IMR-90 (cell line): ENCODE data around the gene MRPS31. TPM values are rescaled to one million over a fixed set of nuclear protein-coding genes. Genes with fewer than 3 reads are reported as not detected.

Experiments used
- ATAC-seq: fragments of 200-7000 bp; cut with Tn5 transposase; 2 replicates; pipeline ENCODE4 v1.9.1; 2020; ENCODE audit warnings: low read depth, mild to moderate bottlenecking, moderate library complexity
- BruUV-seq: library from RNA; stranded (reverse); fragments of 400-500 nt; replicated peaks from 2 replicates; lab custom pipeline; 2021; lab: Mats Ljungman, UMichigan
- CTCF ChIA-PET: fragments of 300-600 bp; formaldehyde crosslinking; extraction: SDS; loops from one replicate; lab custom pipeline; 2021; ENCODE audit warnings: antibody characterized with exemption; lab: Yijun Ruan, JAX
- POLR2A ChIA-PET: fragments of 300-600 bp; sonication (Branson Sonifier 250); formaldehyde crosslinking; loops from one replicate; lab custom pipeline; 2022; ENCODE audit warnings: antibody characterized with exemption; ENCODE audit not compliant: unreplicated experiment; lab: Charles Lee
- DNase-seq: peaks from one replicate; pipeline ENCODE4 v3.0.0; 2013
- H2AFZ ChIP-seq: replicated peaks from 2 replicates; pipeline ENCODE3; 2013; ENCODE audit warnings: low read length, mild to moderate bottlenecking; ENCODE audit not compliant: poor library complexity
- H2AK5ac ChIP-seq: 2 replicates; pipeline ENCODE4 v1.6.1; 2013; ENCODE audit warnings: low read depth, low read length, inconsistent platforms
- H2AK9ac ChIP-seq: replicated peaks from 2 replicates; pipeline ENCODE3; 2013; ENCODE audit warnings: mild to moderate bottlenecking, low read depth, low read length, moderate library complexity; ENCODE audit not compliant: poor library complexity
- H2BK120ac ChIP-seq: 2 replicates; pipeline ENCODE4 v1.6.1; 2013; ENCODE audit warnings: low read depth, low read length, inconsistent platforms
- H2BK15ac ChIP-seq: 3 replicates; pipeline ENCODE4 v1.6.1; 2013; ENCODE audit warnings: low read depth, low read length, inconsistent platforms
- H2BK20ac ChIP-seq: 2 replicates; pipeline ENCODE4 v1.6.1; 2013; ENCODE audit warnings: low read depth, mild to moderate bottlenecking, inconsistent platforms, low read length, moderate library complexity
- H2BK5ac ChIP-seq: 2 replicates; pipeline ENCODE4 v1.6.1; 2013; ENCODE audit warnings: mild to moderate bottlenecking, low read depth, low read length, inconsistent platforms; ENCODE audit not compliant: poor library complexity, severe bottlenecking
- H3K14ac ChIP-seq: replicated peaks from 2 replicates; pipeline ENCODE4 v1.6.1; 2013; ENCODE audit warnings: low read depth, low read length, inconsistent platforms
- H3K18ac ChIP-seq: 2 replicates; pipeline ENCODE4 v1.6.1; 2013; ENCODE audit warnings: low read depth, low read length, control low read depth
- H3K23ac ChIP-seq: 2 replicates; pipeline ENCODE4 v1.6.1; 2013; ENCODE audit warnings: low read depth, low read length, inconsistent platforms
- H3K27ac ChIP-seq: 2 replicates; pipeline ENCODE4 v1.5.1; 2013; ENCODE audit warnings: mild to moderate bottlenecking, control low read depth, low read length; ENCODE audit not compliant: insufficient read depth
- H3K27me3 ChIP-seq: 2 replicates; pipeline ENCODE4 v1.6.1; 2013; ENCODE audit warnings: low read length; ENCODE audit not compliant: control insufficient read depth, insufficient read depth
- H3K36me3 ChIP-seq: 2 replicates; pipeline ENCODE4 v1.6.1; 2013; ENCODE audit warnings: low read length, mixed read lengths; ENCODE audit not compliant: control insufficient read depth, insufficient read depth
- H3K4ac ChIP-seq: 2 replicates; pipeline ENCODE4 v1.6.1; 2013; ENCODE audit warnings: low read depth, low read length, inconsistent platforms
- H3K4me1 ChIP-seq: 2 replicates; pipeline ENCODE4 v1.6.1; 2013; ENCODE audit warnings: low read length, mixed read lengths; ENCODE audit not compliant: control insufficient read depth, insufficient read depth
- H3K4me2 ChIP-seq: 2 replicates; pipeline ENCODE4 v1.6.1; 2013; ENCODE audit warnings: low read depth, mild to moderate bottlenecking, control low read depth, low read length, moderate library complexity
- H3K4me3 ChIP-seq: 2 replicates; pipeline ENCODE4 v1.5.1; 2013; ENCODE audit warnings: low read depth, mild to moderate bottlenecking, control low read depth, low read length, moderate library complexity; ENCODE audit not compliant: insufficient read depth
- H3K56ac ChIP-seq: 2 replicates; pipeline ENCODE4 v1.6.1; 2013; ENCODE audit warnings: low read length, inconsistent platforms; ENCODE audit not compliant: insufficient read depth; ENCODE audit errors: extremely low read depth
- H3K79me1 ChIP-seq, 2 experiments: 2 replicates each; pipeline ENCODE4 v1.6.1; 2013; ENCODE audit warnings: low read length in 2 of 2, inconsistent platforms in 1 of 2, low read depth in 1 of 2
- H3K9ac ChIP-seq: 2 replicates; pipeline ENCODE4 v1.6.1; 2013; ENCODE audit warnings: low read depth, low read length, control low read depth
- H3K9me1 ChIP-seq: 2 replicates; pipeline ENCODE4 v1.6.1; 2013; ENCODE audit warnings: low read length, inconsistent platforms; ENCODE audit not compliant: insufficient read depth
- H3K9me3 ChIP-seq: 2 replicates; pipeline ENCODE4 v1.6.1; 2013; ENCODE audit warnings: low read length; ENCODE audit not compliant: control insufficient read depth, insufficient read depth
- H4K20me1 ChIP-seq: 2 replicates; pipeline ENCODE4 v1.6.1; 2013; ENCODE audit warnings: low read length, inconsistent platforms; ENCODE audit not compliant: insufficient read depth
- H4K5ac ChIP-seq: 2 replicates; pipeline ENCODE4 v1.6.1; 2013; ENCODE audit warnings: mild to moderate bottlenecking, low read depth, low read length, control low read depth
- H4K8ac ChIP-seq, 2 experiments: 2 replicates each; pipeline ENCODE4 v1.6.1; 2013; ENCODE audit warnings: low read depth in 2 of 2, low read length in 2 of 2, control low read depth in 1 of 2, inconsistent platforms in 1 of 2
- H4K91ac ChIP-seq: 2 replicates; pipeline ENCODE4 v1.6.1; 2013; ENCODE audit warnings: low read depth, low read length, inconsistent platforms; ENCODE audit not compliant: insufficient read depth
- CHD1 ChIP-seq: IDR thresholded peaks from 2 replicates; pipeline ENCODE4 v1.6.1; 2012; ENCODE audit warnings: low read depth, low read length, improper control_type of control experiment
- ELK1 ChIP-seq: fragments of 150-350 bp; IDR thresholded peaks from 2 replicates; pipeline ENCODE4 v1.6.1; 2016; ENCODE audit warnings: low read depth, mild to moderate bottlenecking, low read length, moderate library complexity, borderline replicate concordance
- MAZ ChIP-seq: IDR thresholded peaks from 2 replicates; pipeline ENCODE4 v1.6.1; 2012; ENCODE audit warnings: low read depth, mild to moderate bottlenecking, low read length, improper control_type of control experiment, moderate library complexity, borderline replicate concordance
- NFE2L2 ChIP-seq: fragments of 150-350 bp; IDR thresholded peaks from 2 replicates; pipeline ENCODE4 v1.6.1; 2016; ENCODE audit warnings: low read depth, mild to moderate bottlenecking, low read length
- RAD21 ChIP-seq: IDR thresholded peaks from 2 replicates; pipeline ENCODE4 v1.6.1; 2012; ENCODE audit warnings: low read length, improper control_type of control experiment
- WGBS, 2 experiments: methylation state at CpG; one replicate each; pipeline versions ENCODE4 v1.1.5 to v1.1.7; 2013; ENCODE audit warnings: missing lambda C conversion rate in 2 of 2; ENCODE audit not compliant: insufficient read length in 1 of 2; ENCODE audit errors: extremely low coverage in 2 of 2; 5-methylcytosine and 5-hydroxymethylcytosine counted together
- dilution Hi-C: fragments of 300-500 bp; cut with HindIII; formaldehyde crosslinking; loops from one replicate; pipeline ENCODE4 v1.14.3; 2018; ENCODE audit warnings: low sequenced_read_pairs; ENCODE audit not compliant: unreplicated experiment
- in situ Hi-C: fragments of 300-500 bp; cut with MboI; formaldehyde crosslinking; loops from 3 replicates; pipeline ENCODE4 v1.14.3; 2019; ENCODE audit warnings: low sequenced_read_pairs, inconsistent platforms, mixed read lengths
- intact Hi-C: fragments of 100-400 bp; cut with micrococcal nuclease; formaldehyde crosslinking; loops from 2 replicates; pipeline ENCODE4 v1.10.0; 2022
- polyA plus RNA-seq, 3 experiments: library from polyadenylated mRNA; depleted of rRNA; stranded (reverse); fragments of >200 nt; gene quantifications; 2 replicates each; pipeline ENCODE4 v1.2.3, GENCODE V29; 2012; ENCODE audit warnings: low replicate concordance in 1 of 3
- total RNA-seq: library from RNA; depleted of rRNA; stranded (reverse); fragments of >200 nt; gene quantifications from 2 replicates; pipeline ENCODE4 v1.2.3, GENCODE V29; 2012
- TF ChIP-seq, protein P1 (sequence below): conservative IDR thresholded peaks from 2 replicates; pipeline ENCODE4 v1.5.1; 2012; ENCODE audit warnings: mild to moderate bottlenecking, low read depth, low read length, improper control_type of control experiment

Gene MRPS31
- total and polyA plus RNA-seq, 2 of the 4 experiments (the other 2 are of a cell fraction), result 9.3 to 14.8 TPM

DNA sequence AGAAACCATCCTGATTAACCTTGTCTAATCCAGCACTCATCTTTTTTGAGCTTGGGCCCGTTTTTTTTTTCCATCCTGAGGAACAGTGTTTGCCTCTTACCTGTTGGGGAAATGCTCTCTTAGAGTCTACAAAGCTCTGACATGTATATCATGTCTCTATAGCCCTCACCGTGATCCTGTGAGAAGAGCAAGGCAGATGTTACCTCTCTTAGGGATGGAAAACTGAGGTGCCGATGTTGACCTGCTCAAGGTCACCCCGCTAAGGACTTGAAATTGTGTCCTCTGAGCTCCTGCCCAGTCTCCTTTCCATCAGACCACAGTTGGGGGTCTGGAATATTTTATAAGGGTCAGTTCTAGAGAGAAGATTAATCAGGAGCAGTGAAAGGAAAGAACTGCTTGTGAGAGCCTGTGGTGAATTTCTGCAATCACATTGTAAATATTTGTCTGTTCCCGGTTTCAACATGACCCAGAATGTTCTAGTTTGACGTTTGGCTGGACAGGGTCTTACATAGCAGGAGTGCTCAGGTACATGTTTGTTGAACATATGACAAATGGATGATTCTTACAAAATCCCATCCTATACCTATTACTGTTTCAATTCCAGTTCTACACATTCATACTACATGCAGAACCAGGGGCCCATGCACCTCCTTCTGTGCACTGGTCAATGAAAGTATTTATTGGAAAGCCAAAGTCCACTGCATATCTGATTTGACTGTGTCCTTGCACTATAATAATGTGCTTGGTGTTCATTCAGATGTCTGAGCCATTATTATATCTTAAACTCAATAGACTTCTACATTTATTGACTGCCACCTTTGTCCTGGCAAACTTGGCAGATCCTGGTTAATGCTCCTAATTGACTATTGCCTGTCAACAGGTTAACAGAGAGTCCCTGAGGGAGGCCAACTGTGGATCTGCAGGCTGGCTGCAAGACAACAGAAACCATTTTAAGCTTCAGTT lies 30.5 kb upstream of the MRPS31 start:
- H2BK5ac ChIP-seq, result no peak overlapping the region
- no peak overlapping the region for H3K4ac ChIP-seq
- no peak overlapping the region for H3K18ac ChIP-seq
- no peak overlapping the region for H2AK5ac ChIP-seq
- no peak for ATAC-seq
- no peak overlapping the region for H3K9ac ChIP-seq
- H4K91ac ChIP-seq, result no peak overlapping the region
- H2BK120ac ChIP-seq, result no peak overlapping the region
- no peak overlapping the region for H2BK15ac ChIP-seq
- intact Hi-C loops, result no loop called here
- H3K4me3 ChIP-seq, result no peak overlapping the region
- in situ Hi-C loops, result no loop called here
- no peak overlapping the region for H4K8ac ChIP-seq
- H3K79me1 ChIP-seq, result no peaks in the 10 kb centered on the region
- POLR2A ChIA-PET, result no interaction called here
- no peaks in the 10 kb centered on the region for H4K20me1 ChIP-seq
- no peak overlapping the region for H3K4me2 ChIP-seq
- no peaks in the 10 kb centered on the region for H3K27me3 ChIP-seq
- no peak overlapping the region for H3K14ac ChIP-seq
- DNase-seq, result no peak
- H3K27ac ChIP-seq, result no peak overlapping the region
- no peaks in the 10 kb centered on the region; the same call in 1 of the 2 replicates for H3K9me1 ChIP-seq
- no CpG with 5 or more reads among the region's 6 CpGs for WGBS, 2 experiments
- no peak overlapping the region for H3K23ac ChIP-seq
- BruUV-seq, result no TSS peak
- no peaks in the 10 kb centered on the region for H3K4me1 ChIP-seq
- H3K56ac ChIP-seq, result no peak overlapping the region
- H2AK9ac ChIP-seq, result no peak overlapping the region
- H4K5ac ChIP-seq, result no peak overlapping the region
- TF ChIP-seq, protein P1, sequence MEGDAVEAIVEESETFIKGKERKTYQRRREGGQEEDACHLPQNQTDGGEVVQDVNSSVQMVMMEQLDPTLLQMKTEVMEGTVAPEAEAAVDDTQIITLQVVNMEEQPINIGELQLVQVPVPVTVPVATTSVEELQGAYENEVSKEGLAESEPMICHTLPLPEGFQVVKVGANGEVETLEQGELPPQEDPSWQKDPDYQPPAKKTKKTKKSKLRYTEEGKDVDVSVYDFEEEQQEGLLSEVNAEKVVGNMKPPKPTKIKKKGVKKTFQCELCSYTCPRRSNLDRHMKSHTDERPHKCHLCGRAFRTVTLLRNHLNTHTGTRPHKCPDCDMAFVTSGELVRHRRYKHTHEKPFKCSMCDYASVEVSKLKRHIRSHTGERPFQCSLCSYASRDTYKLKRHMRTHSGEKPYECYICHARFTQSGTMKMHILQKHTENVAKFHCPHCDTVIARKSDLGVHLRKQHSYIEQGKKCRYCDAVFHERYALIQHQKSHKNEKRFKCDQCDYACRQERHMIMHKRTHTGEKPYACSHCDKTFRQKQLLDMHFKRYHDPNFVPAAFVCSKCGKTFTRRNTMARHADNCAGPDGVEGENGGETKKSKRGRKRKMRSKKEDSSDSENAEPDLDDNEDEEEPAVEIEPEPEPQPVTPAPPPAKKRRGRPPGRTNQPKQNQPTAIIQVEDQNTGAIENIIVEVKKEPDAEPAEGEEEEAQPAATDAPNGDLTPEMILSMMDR, result no peak
- TF ChIP-seq CHD1 (no peak), NFE2L2 (no peak), MAZ (no peak), RAD21 (no peak), ELK1 (no peak)
- CTCF ChIA-PET, result interaction anchor here (0.6 kb wide), 1 partner anchor 18 kb away, joined by 3 read pairs; no protein-coding TSS in a partner anchor
- no peak overlapping the region for H2AFZ ChIP-seq
- dilution Hi-C loops, result no loop called here
- H3K9me3 ChIP-seq, result no peaks in the 10 kb centered on the region
- no peak overlapping the region for H2BK20ac ChIP-seq
- H3K36me3 ChIP-seq, result peaks cover 24% of the 10 kb centered on the region
